ENCODE results near the gene EEF1AKMT3. TPM values are rescaled to one million over a fixed set of nuclear protein-coding genes. Genes with fewer than 3 reads are reported as not detected.

The EEF1AKMT3 gene
- total RNA-seq, 1 donor from 2014 or later, result 2.1 TPM

- Histone ChIP-seq H3K4me1 (peaks cover 24 to 31% of the 10 kb centered on the region in 2 donors), H3K9me3 (no peaks in the 10 kb centered on the region), H3K36me3 (no peaks in the 10 kb centered on the region), H3K27me3 (peaks cover 26% of the 10 kb centered on the region), H3K4me3 (peak overlapping the region in 1 of 2 donors; percentile 37), H3K27ac (no peak overlapping the region)
- intact Hi-C loops (cut with DNase I), result no loop called here
- TF ChIP-seq CTCF (IDR thresholded peaks at IDR 0.05), result no peak
- DNase-seq (ENCODE audit: low spot score in 2 of 2), result peak in 1 of 2 donors; percentile 40
Observed at GRCh38 chr12:57740656-57741412, 31.6 kb upstream of the EEF1AKMT3 start.

- no peak for TF ChIP-seq CTCF (IDR thresholded peaks at IDR 0.05)
- DNase-seq (ENCODE audit: low spot score in 2 of 2), result no peak
- H3K27ac ChIP-seq, result no peak overlapping the region
- H3K36me3 ChIP-seq, result no peaks in the 10 kb centered on the region
- peak overlapping the region in 1 of 2 donors; percentile 37 for H3K4me3 ChIP-seq
- H3K27me3 ChIP-seq, result peaks cover 26% of the 10 kb centered on the region
- intact Hi-C loops (cut with DNase I), result no loop called here
- H3K9me3 ChIP-seq, result no peaks in the 10 kb centered on the region
- peaks cover 18 to 31% of the 10 kb centered on the region in 2 donors for H3K4me1 ChIP-seq
Observed at GRCh38 chr12:57741413-57741789, 31.0 kb upstream of the EEF1AKMT3 start.

GRCh38 chr12:57741844-57742738, 30.3 kb upstream of the EEF1AKMT3 start:
- H3K4me1 ChIP-seq, result peaks cover 17 to 29% of the 10 kb centered on the region in 2 donors
- H3K27me3 ChIP-seq, result peaks cover 22% of the 10 kb centered on the region
- intact Hi-C loops (cut with DNase I), result no loop called here
- H3K36me3 ChIP-seq, result peaks cover under 1 to 4% of the 10 kb centered on the region in 2 donors
- no peak for DNase-seq (ENCODE audit: low spot score in 2 of 2)
- H3K27ac ChIP-seq, result no peak overlapping the region
- no peak for TF ChIP-seq CTCF (IDR thresholded peaks at IDR 0.05)
- H3K9me3 ChIP-seq, result no peaks in the 10 kb centered on the region
- H3K4me3 ChIP-seq, result peak overlapping the region in 1 of 2 donors; percentile 37

- H3K27me3 ChIP-seq, result peaks cover 5% of the 10 kb centered on the region
- H3K9me3 ChIP-seq, result no peaks in the 10 kb centered on the region
- intact Hi-C loops (cut with DNase I), result loop anchor here (1.0 to 2.0 kb wide), 3 partner anchors 9 to 50 kb away; partner anchors contain the start of gene CDK4
- H3K4me3 ChIP-seq, result peak overlapping the region in 1 of 2 donors; percentile 77
- H3K36me3 ChIP-seq, result peaks cover 14 to 21% of the 10 kb centered on the region in 2 donors
- peak overlapping the region in 1 of 2 donors; percentile 98 for H3K27ac ChIP-seq
- TF ChIP-seq CTCF (IDR thresholded peaks at IDR 0.05), result no peak
- DNase-seq (ENCODE audit: low spot score in 2 of 2), result no peak
- peaks cover under 1 to 12% of the 10 kb centered on the region in 2 donors for H3K4me1 ChIP-seq
Observed at GRCh38 chr12:57743769-57744168, 28.6 kb upstream of the EEF1AKMT3 start.

- no peak for TF ChIP-seq CTCF (IDR thresholded peaks at IDR 0.05)
- intact Hi-C loops (cut with DNase I), result loop anchor here (1.0 to 2.0 kb wide), 3 partner anchors 8 to 51 kb away; partner anchors contain the start of gene CDK4
- peaks cover 0 to 7% of the 10 kb centered on the region in 2 donors for H3K4me1 ChIP-seq
- H3K9me3 ChIP-seq, result no peaks in the 10 kb centered on the region
- peak; percentile 42 to 90 for DNase-seq (ENCODE audit: low spot score in 2 of 2)
- peaks cover 14 to 26% of the 10 kb centered on the region in 2 donors for H3K36me3 ChIP-seq
- H3K27me3 ChIP-seq, result no peaks in the 10 kb centered on the region
- peak overlapping the region; percentile 98 to 100 for H3K27ac ChIP-seq
- peak overlapping the region; percentile 77 to 90 for H3K4me3 ChIP-seq
Observed at GRCh38 chr12:57744194-57744776, 28.1 kb upstream of the EEF1AKMT3 start.

Data from ascending aorta (tissue), 2 donors.